HepG2 (cell line): ENCODE data around the gene CD151. TPM values are rescaled to one million over a fixed set of nuclear protein-coding genes. Genes with fewer than 3 reads are reported as not detected.

ENCODE experiments used
- AGO1 ChIP-seq: fragments of 200-400 bp; formaldehyde crosslinking; IDR thresholded peaks from 2 replicates; pipeline ENCODE4 v1.6.1; 2017; ENCODE audit warnings: mild to moderate bottlenecking, low read depth, low read length, moderate library complexity; ENCODE audit not compliant: poor library complexity, severe bottlenecking
- ETV5 ChIP-seq: IDR thresholded peaks from 2 replicates; pipeline ENCODE4 v1.6.1; 2018; ENCODE audit warnings: missing biosample characterization, missing genetic modification reagents, inconsistent platforms, borderline replicate concordance
- GFI1 ChIP-seq: sonication (generic); formaldehyde crosslinking; IDR thresholded peaks from 2 replicates; pipeline ENCODE4 v1.5.0; 2020; ENCODE audit warnings: missing genetic modification reagents, mild to moderate bottlenecking, borderline replicate concordance
- HDAC2 ChIP-seq: sonication (generic); formaldehyde crosslinking; IDR thresholded peaks from 2 replicates; pipeline ENCODE4 v1.4.0; 2020; ENCODE audit warnings: missing genetic modification reagents
- HMGA1 ChIP-seq: sonication (generic); formaldehyde crosslinking; conservative IDR thresholded peaks from 2 replicates; pipeline ENCODE4 v1.4.0; 2020; ENCODE audit warnings: missing genetic modification reagents
- HNRNPLL ChIP-seq: fragments of 200-400 bp; formaldehyde crosslinking; IDR thresholded peaks from 2 replicates; pipeline ENCODE4 v1.6.1; 2017; ENCODE audit warnings: mild to moderate bottlenecking, low read depth, low read length; ENCODE audit not compliant: poor library complexity, severe bottlenecking
- RBFOX2 ChIP-seq: fragments of 200-400 bp; formaldehyde crosslinking; IDR thresholded peaks from 2 replicates; pipeline ENCODE4 v1.6.1; 2017; ENCODE audit warnings: low read depth, mild to moderate bottlenecking, low read length
- SMYD3 ChIP-seq: sonication (generic); formaldehyde crosslinking; IDR thresholded peaks from 2 replicates; pipeline ENCODE4 v1.8.1; 2023; ENCODE audit warnings: mild to moderate bottlenecking, missing genetic modification reagents
- U2AF1 ChIP-seq: fragments of 200-400 bp; formaldehyde crosslinking; optimal IDR thresholded peaks from 2 replicates; pipeline ENCODE3; 2017; ENCODE audit warnings: mild to moderate bottlenecking, low read depth, low read length
- ZBTB21 ChIP-seq: sonication (generic); formaldehyde crosslinking; IDR thresholded peaks from 2 replicates; pipeline ENCODE4 v1.4.0; 2020; ENCODE audit warnings: missing genetic modification reagents
- ZBTB33 ChIP-seq: sonication (generic); formaldehyde crosslinking; IDR thresholded peaks from 2 replicates; pipeline ENCODE4 v1.4.0; 2020; ENCODE audit warnings: missing genetic modification reagents
- ZBTB7B ChIP-seq: sonication (generic); formaldehyde crosslinking; IDR thresholded peaks from 2 replicates; pipeline ENCODE4 v1.4.0; 2020; ENCODE audit warnings: missing genetic modification reagents
- ZFP90 ChIP-seq: sonication (generic); formaldehyde crosslinking; IDR thresholded peaks from 2 replicates; pipeline ENCODE4 v1.8.0; 2022; ENCODE audit warnings: missing genetic modification reagents, mild to moderate bottlenecking, inconsistent platforms, borderline replicate concordance
- ZHX2 ChIP-seq, 2 experiments: sonication (generic) in 1 of 2; formaldehyde crosslinking in 1 of 2; IDR thresholded peaks; 2 replicates each; pipeline versions ENCODE4 v1.6.1 to v1.9.0; 2014 to 2022; ENCODE audit warnings: antibody characterized with exemption in 1 of 2, borderline replicate concordance in 1 of 2, inconsistent platforms in 1 of 2, low read depth in 1 of 2, missing genetic modification reagents in 1 of 2
- ZNF274 ChIP-seq: sonication (generic); formaldehyde crosslinking; IDR thresholded peaks from 2 replicates; pipeline ENCODE4 v1.5.1; 2020; ENCODE audit warnings: mild to moderate bottlenecking, missing genetic modification reagents
- ZNF740 ChIP-seq: sonication (generic); formaldehyde crosslinking; IDR thresholded peaks from 2 replicates; pipeline ENCODE4 v1.4.0; 2020; ENCODE audit warnings: missing genetic modification reagents
- ZNF75D ChIP-seq: sonication (generic); formaldehyde crosslinking; IDR thresholded peaks from 2 replicates; pipeline ENCODE4 v1.8.1; 2023; ENCODE audit warnings: missing genetic modification reagents, mild to moderate bottlenecking, borderline replicate concordance
- polyA plus RNA-seq, 8 experiments: library from polyadenylated mRNA; depleted of rRNA in 3 of 8; stranded (reverse) in 7 of 8; unstranded in 1 of 8; fragments of >200 nt; fragmentation: Illumina TruSeq in 4 of 8; extraction: Trizol in 4 of 8; gene quantifications; 2 replicates each; pipeline versions ENCODE4 v1.2.1 to v1.2.3, GENCODE V29; 2011 to 2016; ENCODE audit warnings: low read depth in 4 of 8, missing spikeins in 1 of 8, mixed read lengths in 1 of 8; ENCODE audit not compliant: insufficient read depth in 1 of 8
- total RNA-seq, 5 experiments: library from RNA; depleted of rRNA; stranded (reverse); fragments of >200 nt; fragmentation: Illumina TruSeq; extraction: Trizol; gene quantifications; 2 replicates each; pipeline ENCODE4 v1.2.3, GENCODE V29; 2016; ENCODE audit warnings: low read depth in 1 of 5

CD151 gene
- total and polyA plus RNA-seq, 2 of the 13 experiments (the other 11 are each of a cell fraction or from before 2014, with no cell fraction given): 125 to 197 TPM

GRCh38 chr11:837189-837989 lies 4.6 kb downstream of the CD151 start (continued):
- TF ChIP-seq GFI1 (CRISPR knock-in tag): no peak
- TF ChIP-seq ETV5 (CRISPR knock-in tag): no peak
- no peak for TF ChIP-seq ZNF274 (CRISPR knock-in tag)
- TF ChIP-seq ZBTB7B: no peak
- no peak for TF ChIP-seq SMYD3 (CRISPR knock-in tag)
- TF ChIP-seq ZBTB33 (CRISPR knock-in tag): peak; percentile 89
- TF ChIP-seq ZHX2 (IDR thresholded peaks at IDR 0.05; ENCODE audit: low read depth): no peak
- no peak for TF ChIP-seq ZHX2 (CRISPR knock-in tag; IDR thresholded peaks at IDR 0.05; ENCODE audit: borderline replicate concordance)
- no peak for TF ChIP-seq U2AF1
- TF ChIP-seq AGO1: peak; percentile 89
- TF ChIP-seq ZNF740 (CRISPR knock-in tag): peak; percentile 84
- no peak for TF ChIP-seq ZBTB21 (CRISPR knock-in tag)
- no peak for TF ChIP-seq ZFP90 (CRISPR knock-in tag)
- TF ChIP-seq ZNF75D (CRISPR knock-in tag): no peak
- TF ChIP-seq RBFOX2: peak; percentile 75
- peak; percentile 14 for TF ChIP-seq HNRNPLL
- no peak for TF ChIP-seq HMGA1 (CRISPR knock-in tag)
- TF ChIP-seq HDAC2 (CRISPR knock-in tag): no peak
